ENCODE data around the gene SERPINB5. TPM values are rescaled to one million over a fixed set of nuclear protein-coding genes. Genes with fewer than 3 reads are reported as not detected.
A peak's percentile ranks its signal among the peaks of the same experiment; 100 is the strongest.

The SERPINB5 gene
- total RNA-seq, 3 donors from 2014 or later: not detected

DNA sequence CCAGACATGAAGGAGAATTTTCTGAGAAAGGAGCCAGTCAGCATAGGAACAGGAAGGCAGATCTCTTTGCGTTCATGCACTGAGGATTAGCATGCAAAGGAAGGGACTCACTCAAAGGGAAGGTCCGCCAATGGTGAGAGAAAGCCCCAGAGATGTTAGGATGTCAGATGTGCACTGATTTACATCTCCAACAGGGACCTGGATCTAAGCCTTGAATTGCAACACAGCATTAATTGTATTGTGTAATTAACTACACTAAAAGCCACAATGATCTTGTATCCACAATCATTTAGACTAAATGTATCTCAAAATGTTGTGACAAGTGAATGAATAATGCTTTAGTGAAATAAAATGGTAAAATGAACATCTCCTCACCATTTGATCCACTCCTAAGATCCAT is 4.2 kb downstream of the SERPINB5 start:
- DNase-seq (no peak), ATAC-seq (no peak)
- Mint-ChIP-seq H3K36me3 (ENCODE audit: insufficient read depth) (no peaks in the 10 kb centered on the region), H3K4me1 (ENCODE audit: low read depth) (no peaks in the 10 kb centered on the region), H3K9me3 (no peaks in the 10 kb centered on the region), H3K27me3 (ENCODE audit: low read depth) (peaks cover 7% of the 10 kb centered on the region), H3K4me3 (no peak overlapping the region)

DNA sequence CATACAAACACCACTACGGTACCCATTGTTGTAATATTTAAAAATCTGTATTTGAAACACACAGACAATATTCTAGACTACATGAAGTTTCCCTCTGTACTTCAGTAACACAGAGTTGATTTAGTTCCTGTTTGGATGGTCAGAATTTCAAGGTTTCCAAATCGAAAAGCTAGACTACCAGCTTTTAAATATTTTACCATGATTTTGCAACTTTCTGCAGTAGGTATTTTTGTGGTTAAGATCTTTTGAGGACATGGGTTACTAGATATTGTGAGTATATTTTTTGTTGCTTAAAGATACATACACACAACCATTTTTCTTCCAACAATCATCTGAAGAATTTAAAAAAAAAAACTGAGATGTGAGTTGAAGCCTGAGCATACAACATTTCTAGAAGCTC is 10.9 kb downstream of the SERPINB5 start:
- Mint-ChIP-seq H3K9me3 (no peaks in the 10 kb centered on the region), H3K27me3 (ENCODE audit: low read depth) (peaks cover 2% of the 10 kb centered on the region), H3K36me3 (ENCODE audit: insufficient read depth) (no peaks in the 10 kb centered on the region), H3K4me1 (ENCODE audit: low read depth) (no peaks in the 10 kb centered on the region), H3K4me3 (no peak overlapping the region)
- DNase-seq: no peak
- ATAC-seq: no peak

DNA sequence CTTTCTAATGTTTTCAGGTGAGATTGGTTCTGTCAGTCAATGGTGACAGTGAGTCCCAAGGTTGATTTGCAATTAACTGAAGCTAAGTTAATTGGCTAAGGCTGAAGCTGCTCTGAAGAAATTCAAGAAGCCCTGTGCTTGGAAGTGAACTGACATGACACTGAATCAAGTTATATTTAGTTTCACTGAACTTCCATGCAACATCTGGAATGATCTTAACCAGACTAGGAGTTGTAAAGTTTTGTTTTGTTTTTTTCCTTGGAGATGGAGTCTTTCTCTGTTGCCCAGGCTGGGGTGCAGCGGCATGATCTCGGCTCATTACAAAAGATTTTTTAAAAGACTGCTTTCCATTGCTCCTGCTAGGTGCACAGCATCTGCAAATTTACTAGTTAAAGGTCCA is 11.4 kb downstream of the SERPINB5 start:
- H3K27me3 Mint-ChIP-seq (ENCODE audit: low read depth): peaks cover 2% of the 10 kb centered on the region
- no peaks in the 10 kb centered on the region for H3K4me1 Mint-ChIP-seq (ENCODE audit: low read depth)
- DNase-seq (no peak), ATAC-seq (no peak)
- H3K9me3 Mint-ChIP-seq: no peaks in the 10 kb centered on the region
- no peaks in the 10 kb centered on the region for H3K36me3 Mint-ChIP-seq (ENCODE audit: insufficient read depth)
- no peak overlapping the region for H3K4me3 Mint-ChIP-seq

DNA sequence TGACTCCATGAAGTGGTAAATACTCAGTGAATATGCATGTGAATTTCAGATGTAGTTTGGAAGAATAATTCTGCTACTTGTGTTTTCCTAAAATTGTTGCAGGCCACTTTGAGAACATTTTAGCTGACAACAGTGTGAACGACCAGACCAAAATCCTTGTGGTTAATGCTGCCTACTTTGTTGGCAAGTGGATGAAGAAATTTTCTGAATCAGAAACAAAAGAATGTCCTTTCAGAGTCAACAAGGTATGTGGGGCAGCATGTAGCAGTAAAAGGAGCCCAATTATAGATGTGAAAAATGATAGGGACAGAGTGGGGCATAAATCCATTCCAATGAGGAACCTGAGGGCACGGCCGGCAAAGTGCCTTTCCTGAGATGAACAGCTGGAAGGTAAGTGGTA is 16.1 kb downstream of the SERPINB5 start:
- Mint-ChIP-seq H3K36me3 (ENCODE audit: insufficient read depth) (no peaks in the 10 kb centered on the region), H3K4me3 (no peak overlapping the region), H3K9me3 (no peaks in the 10 kb centered on the region), H3K27me3 (ENCODE audit: low read depth) (peaks cover 9% of the 10 kb centered on the region), H3K4me1 (ENCODE audit: low read depth) (no peaks in the 10 kb centered on the region)
- DNase-seq (no peak), ATAC-seq (no peak)

DNA sequence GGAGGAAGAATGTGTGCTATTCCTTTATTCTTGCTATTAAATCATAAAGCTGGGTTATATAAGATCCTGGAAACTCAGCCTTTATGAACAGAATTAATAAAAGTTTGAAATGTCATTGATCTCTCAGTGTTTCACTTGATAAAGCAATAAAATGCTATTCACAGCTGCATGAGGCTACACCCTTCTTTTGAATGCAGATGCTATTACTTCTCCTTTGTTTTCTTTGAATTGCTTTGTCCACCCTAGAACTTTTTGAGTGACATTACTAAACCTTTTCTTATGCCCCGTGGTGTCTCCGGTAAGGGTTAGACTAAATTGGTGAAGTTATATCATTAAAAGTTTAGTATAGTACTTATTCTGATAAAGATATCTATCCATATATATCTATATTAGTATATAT is 18.9 kb downstream of the SERPINB5 start:
- Mint-ChIP-seq H3K27me3 (ENCODE audit: low read depth) (peaks cover 7% of the 10 kb centered on the region), H3K9me3 (no peaks in the 10 kb centered on the region), H3K36me3 (ENCODE audit: insufficient read depth) (no peaks in the 10 kb centered on the region), H3K4me3 (no peak overlapping the region), H3K4me1 (ENCODE audit: low read depth) (no peaks in the 10 kb centered on the region)
- DNase-seq (no peak), ATAC-seq (no peak)

DNA sequence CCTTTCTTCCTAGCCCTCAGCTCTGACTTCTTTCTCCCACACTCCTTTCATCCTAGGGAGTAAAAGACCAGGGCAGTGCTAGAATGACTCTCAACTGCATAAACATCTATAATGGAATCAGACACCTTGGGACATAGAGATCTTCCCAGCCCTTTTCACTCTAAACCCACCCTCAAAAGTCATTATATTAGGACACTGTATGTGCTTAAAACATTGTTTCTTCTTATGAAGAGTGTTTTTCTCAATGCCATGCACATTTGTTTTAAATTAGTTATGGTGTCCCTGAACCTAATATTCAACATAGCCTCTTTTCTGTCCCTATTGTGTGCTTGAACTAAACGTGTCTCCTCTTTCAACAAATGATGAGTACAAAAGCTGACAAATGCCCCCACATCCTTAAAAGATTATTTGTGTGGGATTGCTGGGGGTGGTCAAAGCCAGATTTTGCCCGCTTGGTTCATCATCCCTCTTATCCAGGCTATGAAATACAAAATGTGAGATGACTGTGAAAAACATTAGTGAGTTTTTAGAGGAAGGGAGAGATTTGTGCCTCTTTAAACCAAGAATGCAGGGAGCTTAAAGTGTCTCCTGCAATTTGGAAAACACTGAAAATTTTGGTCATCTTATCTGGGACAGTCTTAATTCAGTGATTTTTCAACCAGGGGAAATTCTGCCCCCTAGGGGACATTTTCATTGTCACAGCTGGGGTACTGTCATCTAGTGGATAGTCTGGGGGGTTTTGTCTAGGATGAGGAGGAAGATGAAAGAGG is 29.0 kb downstream of the SERPINB5 start:
- DNase-seq (no peak), ATAC-seq (no peak)
- Mint-ChIP-seq H3K4me1 (ENCODE audit: low read depth) (no peaks in the 10 kb centered on the region), H3K27me3 (ENCODE audit: low read depth) (peaks cover 25% of the 10 kb centered on the region), H3K9me3 (no peaks in the 10 kb centered on the region), H3K36me3 (ENCODE audit: insufficient read depth) (no peaks in the 10 kb centered on the region), H3K4me3 (no peak overlapping the region)

DNA sequence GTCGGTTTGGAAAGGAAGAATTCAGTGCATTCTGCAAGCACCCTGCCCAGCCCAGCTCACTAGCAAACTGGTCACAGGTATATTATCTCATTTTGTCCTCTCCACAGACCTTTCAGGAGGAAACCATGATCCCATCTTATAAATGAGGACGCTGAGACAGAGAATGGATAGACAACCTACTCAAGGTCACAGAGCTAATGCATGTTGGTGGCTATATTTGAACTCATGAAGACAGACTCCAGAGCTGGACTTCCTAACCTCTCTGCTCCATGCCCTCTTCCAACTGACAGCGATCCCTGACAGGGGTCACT is 29.5 kb downstream of the SERPINB5 start:
- Mint-ChIP-seq H3K27me3 (ENCODE audit: low read depth) (peaks cover 25% of the 10 kb centered on the region), H3K36me3 (ENCODE audit: insufficient read depth) (no peaks in the 10 kb centered on the region)

DNA sequence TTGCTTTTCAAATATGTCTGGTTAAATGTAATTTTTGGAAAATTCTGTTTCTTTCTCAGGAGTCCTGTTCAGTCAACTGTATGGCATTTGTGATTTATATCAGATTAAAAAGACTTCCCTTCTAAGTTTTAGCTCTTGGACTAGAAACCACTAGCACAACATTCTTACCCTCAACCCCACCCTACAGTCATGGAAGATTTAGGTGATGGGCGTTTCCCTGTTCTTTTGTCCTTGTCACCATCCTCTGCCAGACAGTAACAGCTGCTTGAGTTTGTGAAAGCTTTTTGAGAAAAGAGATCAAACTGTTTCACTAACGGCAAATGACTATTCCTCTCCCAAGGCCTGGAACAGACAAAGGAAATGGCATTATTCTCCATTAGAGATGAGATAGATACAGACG is 31.8 kb downstream of the SERPINB5 start:
- ATAC-seq: no peak
- no peaks in the 10 kb centered on the region for H3K9me3 Mint-ChIP-seq
- H3K4me3 Mint-ChIP-seq: no peak overlapping the region
- H3K27me3 Mint-ChIP-seq (ENCODE audit: low read depth): peaks cover 38% of the 10 kb centered on the region
- H3K36me3 Mint-ChIP-seq (ENCODE audit: insufficient read depth): no peaks in the 10 kb centered on the region
- no peak for DNase-seq
- no peaks in the 10 kb centered on the region for H3K4me1 Mint-ChIP-seq (ENCODE audit: low read depth)

More for the DNA sequence above, 29.5 kb downstream of the SERPINB5 start:
- DNase-seq (no peak), ATAC-seq (no peak)
- Mint-ChIP-seq H3K9me3 (no peaks in the 10 kb centered on the region), H3K4me3 (no peak overlapping the region), H3K4me1 (ENCODE audit: low read depth) (no peaks in the 10 kb centered on the region)

DNA sequence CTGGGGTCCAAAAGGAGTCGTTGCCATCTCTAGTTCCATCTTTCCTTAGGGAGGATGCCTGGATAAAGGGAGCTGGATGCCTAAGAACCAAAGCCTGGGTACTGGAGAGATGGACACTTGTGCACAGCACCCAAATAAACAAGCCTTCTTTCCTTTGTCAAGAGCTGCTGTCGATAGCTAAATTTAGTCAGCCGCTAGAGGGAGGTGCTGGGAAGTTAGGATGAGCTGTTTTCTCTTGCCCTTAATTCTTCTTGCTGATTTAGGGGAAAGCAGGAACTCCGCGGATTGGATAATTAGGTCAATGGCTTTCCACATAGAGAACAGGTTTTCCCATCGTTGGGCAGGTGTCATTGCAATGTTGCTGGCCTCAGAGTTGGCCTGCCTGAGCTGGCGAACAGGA is 34.5 kb downstream of the SERPINB5 start:
- DNase-seq (no peak), ATAC-seq (no peak)
- Mint-ChIP-seq H3K36me3 (ENCODE audit: insufficient read depth) (no peaks in the 10 kb centered on the region), H3K4me3 (no peak overlapping the region), H3K27me3 (ENCODE audit: low read depth) (peaks cover 29% of the 10 kb centered on the region), H3K4me1 (ENCODE audit: low read depth) (no peaks in the 10 kb centered on the region), H3K9me3 (no peaks in the 10 kb centered on the region)

DNA sequence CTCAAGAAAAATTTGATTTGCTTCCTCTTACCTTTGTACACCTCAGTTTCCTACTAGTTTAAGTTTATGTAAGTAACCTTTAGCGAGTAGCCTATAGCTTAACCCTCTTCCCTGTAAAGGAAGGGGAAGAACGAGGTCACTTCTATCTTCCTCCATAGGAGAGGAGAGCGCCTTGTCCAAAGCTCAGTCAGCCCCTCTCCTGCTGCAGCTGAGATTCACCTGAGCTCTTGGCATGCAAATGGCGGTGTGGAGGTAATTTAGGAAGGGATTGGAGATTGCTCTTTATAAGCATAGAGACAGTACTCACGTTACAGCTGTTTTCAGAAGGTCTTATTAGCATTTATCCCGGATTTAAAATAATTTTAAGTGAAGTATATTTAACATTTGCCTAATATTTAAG is 37.6 kb downstream of the SERPINB5 start:
- Mint-ChIP-seq H3K4me3 (no peak overlapping the region), H3K4me1 (ENCODE audit: low read depth) (no peaks in the 10 kb centered on the region), H3K27me3 (ENCODE audit: low read depth) (peaks cover 25% of the 10 kb centered on the region), H3K9me3 (no peaks in the 10 kb centered on the region), H3K36me3 (ENCODE audit: insufficient read depth) (no peaks in the 10 kb centered on the region)
- ATAC-seq (no peak), DNase-seq (no peak)

DNA sequence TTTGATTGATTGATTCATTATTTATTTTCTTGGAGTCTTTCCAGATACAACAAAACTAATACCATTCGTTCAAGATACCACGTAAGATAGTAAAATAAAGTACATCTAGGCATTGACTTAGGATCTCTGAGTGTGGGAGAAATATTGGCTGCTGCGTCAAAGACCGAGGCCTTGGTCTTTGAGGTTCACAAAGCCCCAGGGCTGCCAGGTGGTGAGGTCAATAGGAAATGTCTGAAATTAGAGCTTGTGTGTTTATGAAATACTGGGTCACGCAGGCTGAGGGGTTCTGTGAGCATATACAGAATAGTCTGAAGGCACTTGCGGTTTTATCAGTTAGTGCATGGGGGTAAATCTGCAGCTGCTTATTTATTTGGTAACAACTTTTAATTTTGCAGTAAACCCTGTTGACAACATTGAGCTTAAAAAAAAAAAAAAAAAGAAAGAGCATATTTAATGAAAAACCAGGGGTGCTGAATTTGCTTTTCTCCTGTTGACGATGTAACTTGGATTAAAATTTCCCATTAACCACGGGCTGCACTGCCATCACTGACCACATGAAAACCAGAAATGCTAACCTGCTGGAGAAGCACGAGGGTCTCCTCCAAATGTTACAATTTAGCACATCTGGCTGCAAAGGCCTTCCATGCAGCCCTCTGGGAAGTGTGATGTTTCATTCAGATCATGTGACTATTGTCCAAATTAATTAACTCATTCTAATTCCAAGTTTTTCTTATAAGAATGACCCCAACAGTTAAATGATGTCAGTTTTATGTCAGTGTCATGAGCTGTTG is 38.3 kb downstream of the SERPINB5 start:
- DNase-seq: no peak
- ATAC-seq: no peak
- Mint-ChIP-seq H3K4me1 (ENCODE audit: low read depth) (no peaks in the 10 kb centered on the region), H3K9me3 (no peaks in the 10 kb centered on the region), H3K27me3 (ENCODE audit: low read depth) (peaks cover 22% of the 10 kb centered on the region), H3K36me3 (ENCODE audit: insufficient read depth) (no peaks in the 10 kb centered on the region), H3K4me3 (no peak overlapping the region)

DNA sequence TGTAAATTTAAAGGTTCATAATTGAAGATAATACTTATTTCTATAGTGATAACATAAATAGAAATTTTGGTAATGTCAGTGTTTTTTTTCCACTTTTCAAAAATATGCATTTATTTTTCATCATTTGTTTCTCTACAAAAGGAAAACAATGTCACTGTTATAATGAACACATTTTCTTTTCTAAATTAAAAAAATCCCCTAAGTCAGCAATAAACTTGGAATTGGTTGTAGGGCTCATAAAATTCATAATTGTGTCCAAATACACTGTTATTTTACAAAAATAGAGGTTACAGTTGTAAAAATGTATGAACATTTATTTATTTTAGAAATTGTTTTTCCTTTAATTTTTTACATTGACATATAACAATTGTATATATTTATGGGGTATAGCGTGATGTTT is 39.0 kb downstream of the SERPINB5 start:
- no peaks in the 10 kb centered on the region for H3K4me1 Mint-ChIP-seq (ENCODE audit: low read depth)
- DNase-seq (no peak), ATAC-seq (no peak)
- H3K36me3 Mint-ChIP-seq (ENCODE audit: insufficient read depth): no peaks in the 10 kb centered on the region
- no peak overlapping the region for H3K4me3 Mint-ChIP-seq
- peaks cover 17% of the 10 kb centered on the region for H3K27me3 Mint-ChIP-seq (ENCODE audit: low read depth)
- H3K9me3 Mint-ChIP-seq: no peaks in the 10 kb centered on the region

DNA sequence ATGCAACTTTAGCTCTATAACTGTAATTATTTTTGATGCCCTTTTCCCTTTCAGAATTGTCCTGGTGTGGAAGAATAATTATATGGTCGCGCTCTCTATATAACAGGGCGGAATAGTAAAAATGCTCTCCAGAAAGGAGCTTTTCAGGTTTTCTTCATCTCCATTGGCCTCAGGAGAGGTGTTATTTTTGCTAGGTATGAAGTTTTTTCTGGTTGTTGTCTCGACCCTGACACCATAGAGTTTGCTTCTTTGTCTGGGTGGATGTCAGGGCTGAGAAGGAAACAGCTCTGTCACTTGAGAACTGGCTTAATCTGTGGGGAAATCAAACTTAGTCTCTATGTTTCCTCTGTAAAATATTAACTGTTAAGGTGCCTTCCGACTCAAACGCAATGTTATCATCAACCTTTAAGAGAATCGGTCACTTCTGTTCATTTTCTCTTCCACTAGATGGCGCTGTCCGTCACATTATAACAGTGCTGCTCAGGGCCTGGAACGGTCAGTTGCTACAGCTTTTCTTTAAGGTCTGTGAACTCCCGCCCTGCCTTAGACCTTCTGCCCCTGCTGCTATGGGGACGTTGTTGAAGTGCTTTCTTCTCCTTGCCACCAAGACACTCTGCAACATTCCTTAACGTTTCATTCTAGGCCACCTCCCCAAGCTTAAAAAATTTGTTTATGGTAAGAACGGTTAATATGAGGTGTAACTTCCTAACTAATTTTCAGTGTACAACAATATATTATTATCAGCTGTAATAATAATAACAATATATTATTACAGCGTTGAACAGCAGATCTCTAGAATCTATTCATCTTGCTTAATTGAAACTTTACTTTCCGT is 41.6 kb downstream of the SERPINB5 start:
- Mint-ChIP-seq H3K36me3 (ENCODE audit: insufficient read depth) (no peaks in the 10 kb centered on the region), H3K9me3 (no peaks in the 10 kb centered on the region), H3K4me1 (ENCODE audit: low read depth) (no peaks in the 10 kb centered on the region), H3K4me3 (no peak overlapping the region), H3K27me3 (ENCODE audit: low read depth) (peaks cover 11% of the 10 kb centered on the region)
- ATAC-seq (peak; percentile 59 to 77), DNase-seq (peak; percentile 23)

DNA sequence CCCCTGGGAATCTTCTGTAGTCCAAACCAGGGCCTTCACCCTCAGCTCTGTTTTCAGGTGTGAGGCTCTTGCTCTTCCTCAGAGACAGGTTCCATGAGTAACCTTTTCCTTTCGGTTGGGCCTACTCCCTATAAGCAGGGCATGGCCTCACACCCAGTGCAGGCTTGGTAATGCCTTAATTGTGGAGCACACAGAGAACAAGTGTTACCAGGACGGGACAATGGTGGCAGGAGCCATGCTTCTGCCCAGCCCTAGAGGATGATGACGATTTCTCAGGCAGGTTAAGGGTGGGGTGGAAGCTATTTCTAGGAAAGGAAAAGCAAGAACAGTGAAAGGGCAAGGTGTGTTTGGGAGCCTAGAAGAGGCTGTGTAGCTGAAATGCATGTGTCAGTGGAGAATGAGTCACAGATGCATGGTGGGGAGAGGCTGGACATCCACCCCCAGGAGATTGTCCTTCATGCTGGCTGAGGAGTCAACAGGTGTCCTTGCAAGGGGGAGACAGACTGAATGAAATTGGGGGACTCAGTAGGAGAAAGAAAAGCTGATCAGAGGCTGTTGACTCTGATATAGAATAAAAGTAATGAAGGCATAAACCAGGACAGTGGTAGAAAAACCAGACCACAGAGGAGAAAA is 43.4 kb downstream of the SERPINB5 start:
- Mint-ChIP-seq H3K27me3 (ENCODE audit: low read depth) (peaks cover 13% of the 10 kb centered on the region), H3K4me3 (no peak overlapping the region), H3K4me1 (ENCODE audit: low read depth) (no peaks in the 10 kb centered on the region), H3K9me3 (no peaks in the 10 kb centered on the region), H3K36me3 (ENCODE audit: insufficient read depth) (no peaks in the 10 kb centered on the region)
- ATAC-seq: no peak
- DNase-seq: no peak
